ENCODE measurements around the gene RHBG. TPM values are rescaled to one million over a fixed set of nuclear protein-coding genes. Genes with fewer than 3 reads are reported as not detected.

RHBG gene
- polyA plus RNA-seq, 5 donors: 2.3 to 4.1 (median 3.3) TPM

DNA sequence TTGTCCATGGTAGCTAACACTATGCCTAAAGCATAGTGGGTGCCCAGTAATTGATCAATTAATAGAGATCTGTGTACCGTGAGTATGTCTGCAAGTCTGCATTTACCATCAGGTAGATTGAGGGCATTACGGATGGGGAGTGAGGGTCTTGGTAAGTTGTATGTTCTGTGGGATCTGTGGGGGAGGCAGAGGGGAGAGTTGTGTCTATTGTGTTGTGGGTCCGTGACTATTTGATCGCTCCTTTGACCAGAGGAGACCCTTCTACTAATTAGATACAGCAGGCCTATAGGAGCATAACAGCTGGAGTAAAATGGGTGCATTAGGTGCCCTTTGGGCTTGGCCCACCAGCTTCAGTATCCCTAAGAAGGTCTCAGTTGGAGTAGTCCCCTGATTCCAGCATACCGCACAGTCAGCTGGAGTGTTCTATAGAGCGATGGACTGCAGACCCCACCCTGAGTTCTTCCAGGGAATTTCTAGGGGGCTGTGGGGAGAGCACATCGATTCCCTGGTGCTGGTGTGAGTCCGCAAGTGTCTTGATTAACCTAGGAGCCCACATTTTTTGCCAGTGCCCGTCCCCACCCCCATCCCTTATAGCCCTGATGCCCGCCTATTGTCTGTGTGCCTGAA lies 55.9 kb downstream of the RHBG start:
- no peak for DNase-seq

- DNase-seq: no peak
These were observed 56.9 kb downstream of the RHBG start for GRCh38 chr1:156425943-156426342.

DNA sequence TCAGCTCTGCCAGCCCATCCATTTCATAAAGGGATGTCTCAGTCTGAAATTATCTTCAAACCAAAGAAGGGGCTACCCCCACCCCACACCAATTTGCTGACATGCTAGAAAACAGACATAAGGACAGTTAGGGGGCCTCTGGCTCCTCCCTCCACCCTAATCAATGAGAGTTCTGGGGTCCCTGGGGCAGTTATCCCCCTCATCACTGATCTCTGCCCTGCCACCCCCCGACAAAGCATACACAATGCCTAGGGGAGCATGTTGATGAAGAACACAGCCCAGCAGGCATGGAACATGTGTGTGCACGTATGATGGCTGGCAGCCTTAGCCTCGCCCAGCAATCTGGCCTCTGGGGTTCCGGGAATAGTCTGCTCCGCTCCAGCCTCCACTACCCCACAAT lies 58.9 kb downstream of the RHBG start:
- no peak for DNase-seq

GRCh38 chr1:156428746-156429288 lies 59.8 kb downstream of the RHBG start:
- DNase-seq: no peak

DNA sequence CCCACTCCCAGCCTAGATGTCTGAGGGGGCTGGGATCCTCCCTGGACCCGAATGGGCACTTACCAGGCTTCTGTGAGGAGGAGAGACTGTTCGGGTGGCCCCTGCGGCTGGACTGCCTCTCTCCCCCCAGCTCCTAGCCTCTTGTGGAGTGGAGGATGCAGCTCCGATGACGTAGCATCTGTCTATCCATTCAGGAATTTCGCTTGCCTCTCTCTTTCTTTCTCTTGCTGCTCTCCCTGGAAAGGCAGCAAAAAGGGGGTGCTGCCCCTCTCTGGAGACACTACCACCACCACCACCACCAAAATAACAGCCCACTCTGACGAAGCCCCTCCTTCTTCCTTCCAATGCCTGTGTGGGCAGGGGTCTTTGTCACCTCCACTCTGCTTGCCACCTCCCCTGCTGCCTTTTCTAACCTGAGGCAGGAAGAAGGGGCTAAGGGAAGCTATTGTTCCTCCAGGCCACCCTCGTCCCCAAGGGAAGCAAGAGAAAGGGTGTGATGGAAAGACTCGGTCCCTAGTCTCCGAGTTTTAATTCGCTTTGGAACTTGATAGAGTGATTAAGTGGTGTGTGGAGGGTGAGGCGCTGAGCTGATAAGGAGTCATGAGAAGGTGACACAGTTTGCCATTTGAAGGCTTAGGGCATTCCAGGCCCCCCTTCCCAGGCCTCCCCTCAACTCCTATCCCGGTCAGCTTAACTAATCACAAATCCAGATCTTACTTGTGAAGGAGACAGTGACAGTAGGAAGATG lies 60.5 kb downstream of the RHBG start:
- no peak for DNase-seq

GRCh38 chr1:156430303-156430702 lies 61.3 kb downstream of the RHBG start:
- no peak for DNase-seq

GRCh38 chr1:156430866-156431265 lies 61.9 kb downstream of the RHBG start:
- DNase-seq: no peak

DNA sequence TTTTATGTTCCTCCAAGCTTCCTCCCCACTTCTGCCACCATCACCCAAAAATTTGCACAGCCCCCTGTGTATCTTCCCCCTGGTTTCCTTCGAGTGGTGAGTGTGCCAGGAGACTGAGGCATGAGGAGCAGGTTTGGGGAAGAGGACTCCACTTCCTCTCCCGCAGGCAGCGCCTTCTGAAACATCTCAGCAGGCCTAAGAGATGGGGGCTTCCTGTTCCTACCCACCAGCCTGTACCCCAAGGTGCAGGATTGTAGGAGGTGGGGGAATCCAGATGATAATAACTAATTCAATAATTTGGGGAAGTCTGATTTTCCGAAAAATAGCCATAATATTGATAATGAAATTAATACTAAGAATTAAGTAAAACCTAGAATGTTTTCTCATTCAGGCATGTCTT lies 62.4 kb downstream of the RHBG start:
- DNase-seq: no peak

DNA sequence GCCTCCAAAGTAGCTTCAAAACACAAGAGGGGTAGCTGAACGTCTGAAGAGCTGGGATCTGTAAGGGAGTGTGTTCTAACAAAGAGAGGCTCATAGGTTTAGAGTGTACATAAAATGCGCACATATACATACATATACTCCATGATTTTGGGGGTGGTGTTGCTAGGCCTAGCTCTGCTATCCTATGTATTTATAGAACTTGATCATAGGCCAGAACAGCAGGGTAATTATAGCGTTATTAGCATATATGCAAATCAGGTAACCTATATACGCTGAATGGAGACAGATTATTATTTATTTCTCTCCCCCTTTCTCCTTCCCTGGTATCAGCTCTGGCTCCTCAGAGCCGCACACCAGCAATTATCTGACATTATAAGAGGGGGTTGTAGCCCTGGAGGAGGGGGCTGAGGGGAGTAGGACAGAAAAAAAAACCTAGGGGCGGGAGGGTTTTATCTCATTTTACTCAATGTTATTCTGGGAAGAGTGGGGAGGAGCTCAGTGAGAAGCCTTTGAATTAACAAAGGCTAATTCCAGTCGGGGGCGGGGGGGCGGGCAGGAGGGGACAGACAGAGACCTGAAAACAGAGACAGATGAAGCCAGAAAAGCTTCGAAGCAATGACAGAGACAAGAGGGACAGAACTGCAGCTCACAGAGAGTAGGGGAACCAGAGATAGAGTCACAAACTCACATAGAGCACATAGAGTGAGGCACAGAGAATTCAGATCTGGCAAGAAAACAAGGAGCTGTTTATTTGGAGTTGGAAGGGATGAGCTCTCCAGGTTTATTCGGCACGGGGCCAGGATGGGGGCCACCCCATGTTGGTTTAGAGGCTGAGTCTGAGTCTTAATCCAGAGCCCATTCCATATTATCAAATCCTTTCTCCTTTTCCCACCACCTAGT lies 63.0 kb downstream of the RHBG start:
- DNase-seq: no peak

DNA sequence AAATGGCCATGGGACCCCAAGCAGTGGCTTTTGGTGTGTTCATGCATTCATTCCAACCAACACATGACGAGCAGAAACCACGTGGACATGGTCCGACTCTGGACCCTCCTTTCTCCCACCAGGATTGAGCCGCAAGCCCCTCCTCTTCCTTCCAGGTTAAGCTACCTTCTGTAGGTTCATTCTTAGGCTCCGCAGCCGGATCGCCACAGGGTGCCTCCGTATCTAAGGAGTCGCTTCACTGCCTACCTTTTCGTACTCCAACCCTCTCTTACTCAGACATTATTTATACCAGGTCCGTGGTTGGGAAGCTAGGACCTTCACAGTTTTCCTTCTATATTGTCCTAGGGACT lies 63.6 kb downstream of the RHBG start:
- DNase-seq: no peak

DNA sequence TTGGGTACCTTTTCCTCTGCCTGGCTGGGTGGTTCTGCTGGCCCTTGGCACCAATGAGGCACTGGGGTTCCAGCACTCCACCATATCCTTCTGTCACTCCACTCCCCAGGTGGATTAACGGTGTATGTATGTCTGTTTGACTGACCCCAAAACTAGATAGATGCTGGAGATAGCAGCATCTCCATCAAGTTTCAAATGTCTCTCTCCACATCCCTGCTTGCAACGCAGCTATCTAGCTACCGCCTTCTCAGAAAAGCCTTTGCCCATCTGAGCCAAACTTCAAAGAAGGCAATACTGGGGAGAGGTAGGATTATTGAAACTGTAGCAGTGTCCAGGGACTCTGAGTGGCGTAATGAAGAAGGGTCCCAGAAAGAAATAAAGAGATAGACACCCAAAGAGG lies 64.0 kb downstream of the RHBG start:
- DNase-seq: no peak

DNA sequence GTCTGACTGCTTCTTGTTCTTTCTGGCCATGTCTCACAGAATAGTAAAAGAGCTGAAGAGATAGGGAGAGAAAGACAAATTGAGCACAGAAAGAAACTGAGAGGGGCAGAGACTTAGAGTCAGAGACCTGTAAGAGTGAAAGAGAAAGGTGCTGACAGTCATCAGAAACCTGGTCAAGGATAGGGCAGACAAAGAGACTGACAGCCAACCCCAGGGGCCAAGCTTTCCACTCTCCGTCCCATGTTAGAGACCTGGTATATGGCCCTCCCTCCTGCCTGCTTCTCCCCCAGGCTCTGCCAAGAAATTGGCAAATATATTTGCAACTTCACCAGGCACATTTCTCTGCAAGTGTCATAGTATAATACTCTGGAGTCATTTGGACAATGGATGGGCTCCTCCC lies 64.6 kb downstream of the RHBG start:
- DNase-seq: no peak

Other genes starting within 250 kb of the RHBG start
- gene SEMA4A, start 215.6 kb upstream of the RHBG start, polyA plus RNA-seq (ENCODE audit: insufficient read depth in 1 of 5, insufficient read length in 5 of 5, low replicate concordance in 1 of 5): 10 to 100 TPM; 15.2 to 26.3 (median 24.5) TPM
- gene SLC25A44, start 175.1 kb upstream of the RHBG start, polyA plus RNA-seq (ENCODE audit: insufficient read depth in 1 of 5, insufficient read length in 5 of 5, low replicate concordance in 1 of 5): 10 to 100 TPM; 15.4 to 19.6 (median 18.1) TPM
- 10 to 100 TPM; 72.7 to 99.8 (median 76.9) TPM for gene PMF1, start 156.2 kb upstream of the RHBG start, polyA plus RNA-seq (ENCODE audit: insufficient read depth in 1 of 5, insufficient read length in 5 of 5, low replicate concordance in 1 of 5)
- gene BGLAP, start 127.0 kb upstream of the RHBG start, polyA plus RNA-seq (ENCODE audit: insufficient read depth in 1 of 5, insufficient read length in 5 of 5, low replicate concordance in 1 of 5): 10 to 100 TPM in 1 of 5 donors, 1 to 10 TPM in 4; 3.4 to 10.4 (median 6.5) TPM
- gene PAQR6, start 121.2 kb upstream of the RHBG start, polyA plus RNA-seq (ENCODE audit: insufficient read depth in 1 of 5, insufficient read length in 5 of 5, low replicate concordance in 1 of 5): 1 to 10 TPM; 2.4 to 4.0 (median 3.3) TPM
- 10 to 100 TPM; 40.9 to 59.5 (median 52.6) TPM for gene SMG5, start 86.4 kb upstream of the RHBG start, polyA plus RNA-seq (ENCODE audit: insufficient read depth in 1 of 5, insufficient read length in 5 of 5, low replicate concordance in 1 of 5)
- 10 to 100 TPM in 1 of 5 donors, 1 to 10 TPM in 4; 8.5 to 10.1 (median 8.6) TPM for gene TMEM79, start 84.9 kb upstream of the RHBG start, polyA plus RNA-seq (ENCODE audit: insufficient read depth in 1 of 5, insufficient read length in 5 of 5, low replicate concordance in 1 of 5)
- gene GLMP, start 73.5 kb upstream of the RHBG start, polyA plus RNA-seq (ENCODE audit: insufficient read depth in 1 of 5, insufficient read length in 5 of 5, low replicate concordance in 1 of 5): 10 to 100 TPM; 35.0 to 42.9 (median 40.2) TPM
- gene VHLL, start 69.9 kb upstream of the RHBG start, polyA plus RNA-seq (ENCODE audit: insufficient read depth in 1 of 5, insufficient read length in 5 of 5, low replicate concordance in 1 of 5): not detected
- 100 to 1,000 TPM; 255 to 338 (median 275) TPM for gene CCT3, start 30.9 kb upstream of the RHBG start, polyA plus RNA-seq (ENCODE audit: insufficient read depth in 1 of 5, insufficient read length in 5 of 5, low replicate concordance in 1 of 5)
- gene TSACC, start 30.7 kb upstream of the RHBG start, polyA plus RNA-seq (ENCODE audit: insufficient read depth in 1 of 5, insufficient read length in 5 of 5, low replicate concordance in 1 of 5): 1 to 10 TPM in 3 of 5 donors, under 1 TPM in 2; 0.60 to 1.4 (median 1.0) TPM
- gene MEF2D, start 131.6 kb downstream of the RHBG start, polyA plus RNA-seq (ENCODE audit: insufficient read depth in 1 of 5, insufficient read length in 5 of 5, low replicate concordance in 1 of 5): 10 to 100 TPM; 20.3 to 38.1 (median 29.4) TPM
- 10 to 100 TPM in 4 of 5 donors, 1 to 10 TPM in 1; 9.7 to 26.3 (median 16.4) TPM for gene IQGAP3, start 203.4 kb downstream of the RHBG start, polyA plus RNA-seq (ENCODE audit: insufficient read depth in 1 of 5, insufficient read length in 5 of 5, low replicate concordance in 1 of 5)
- under 1 TPM in 3 of 5 donors, not detected in 2; 0.08 to 0.27 (median 0.21) TPM for gene TTC24, start 210.5 kb downstream of the RHBG start, polyA plus RNA-seq (ENCODE audit: insufficient read depth in 1 of 5, insufficient read length in 5 of 5, low replicate concordance in 1 of 5)
- gene NAXE, start 222.6 kb downstream of the RHBG start, polyA plus RNA-seq (ENCODE audit: insufficient read depth in 1 of 5, insufficient read length in 5 of 5, low replicate concordance in 1 of 5): 10 to 100 TPM; 43.2 to 70.0 (median 51.7) TPM
- gene GPATCH4, start 232.3 kb downstream of the RHBG start, polyA plus RNA-seq (ENCODE audit: insufficient read depth in 1 of 5, insufficient read length in 5 of 5, low replicate concordance in 1 of 5): 10 to 100 TPM; 26.3 to 33.2 (median 30.6) TPM

Data from right lung (tissue), 5 donors.